HPDE6-E6E7 (cell line): ENCODE data around the gene SPARCL1.
"Not testable (repeated sequence)": the region's sequence is repeated elsewhere in the genome, so short reads cannot be mapped to it uniquely, and the experiment has no call there.

Experiments
- DNase-seq: peaks from one replicate; pipeline ENCODE4 v3.0.0; 2011; ENCODE audit warnings: missing footprints; ENCODE audit errors: extremely low spot score

The SPARCL1 gene

DNA sequence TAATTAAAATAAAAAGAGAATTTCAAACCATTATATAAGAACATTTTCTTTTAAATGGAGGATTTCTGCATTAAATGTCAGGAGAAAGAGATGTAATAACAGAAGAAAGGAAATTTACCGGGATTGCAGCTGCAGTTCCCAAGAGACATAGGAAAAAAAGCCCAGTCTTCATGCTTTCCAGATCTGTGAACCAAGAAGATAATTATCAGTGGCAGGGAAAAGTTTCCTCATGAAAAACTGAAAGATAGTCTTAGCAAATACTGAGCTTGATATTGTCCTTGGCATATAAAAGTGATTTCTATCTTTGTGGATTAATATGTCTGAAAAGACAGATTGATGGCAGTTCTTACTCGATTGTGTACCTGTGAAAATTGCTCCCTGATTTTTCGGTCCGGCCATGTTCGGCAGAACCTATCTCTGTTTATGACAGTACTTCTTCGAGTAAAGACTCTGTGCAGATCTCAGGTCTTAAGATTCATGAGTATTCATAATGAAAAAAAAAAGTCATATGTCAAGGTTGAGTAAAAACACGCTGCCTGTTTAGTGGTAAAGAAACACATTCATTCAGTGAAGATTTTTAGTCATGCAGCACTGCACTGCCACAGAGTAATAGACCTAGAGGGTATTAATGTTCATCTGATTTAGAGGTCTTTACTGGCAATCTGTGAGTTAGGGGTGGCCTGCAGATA lies 29.6 kb downstream of the SPARCL1 start:
- no peak for DNase-seq

GRCh38 chr4:87498446-87498900 lies 30.7 kb downstream of the SPARCL1 start:
- DNase-seq: no peak

DNA sequence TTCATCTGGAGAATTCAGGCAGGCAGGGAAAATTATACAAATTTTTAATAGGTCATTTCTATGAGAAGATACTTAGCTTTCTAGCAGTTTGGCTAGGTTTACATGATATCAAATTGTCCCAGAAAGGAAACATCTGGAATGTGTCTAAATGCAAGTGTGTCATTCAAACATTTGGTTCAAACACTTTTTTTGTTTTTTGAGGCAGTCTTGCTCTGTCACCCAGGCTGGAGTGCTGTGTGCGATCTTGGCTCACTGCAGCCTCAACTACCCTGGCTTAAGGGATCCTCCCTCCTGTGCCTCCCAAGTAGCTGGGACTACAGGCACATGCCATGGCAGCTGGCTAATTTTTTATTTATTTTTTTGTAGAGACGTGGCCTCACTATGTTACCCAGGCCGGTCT lies 31.6 kb downstream of the SPARCL1 start:
- no peak for DNase-seq

DNA sequence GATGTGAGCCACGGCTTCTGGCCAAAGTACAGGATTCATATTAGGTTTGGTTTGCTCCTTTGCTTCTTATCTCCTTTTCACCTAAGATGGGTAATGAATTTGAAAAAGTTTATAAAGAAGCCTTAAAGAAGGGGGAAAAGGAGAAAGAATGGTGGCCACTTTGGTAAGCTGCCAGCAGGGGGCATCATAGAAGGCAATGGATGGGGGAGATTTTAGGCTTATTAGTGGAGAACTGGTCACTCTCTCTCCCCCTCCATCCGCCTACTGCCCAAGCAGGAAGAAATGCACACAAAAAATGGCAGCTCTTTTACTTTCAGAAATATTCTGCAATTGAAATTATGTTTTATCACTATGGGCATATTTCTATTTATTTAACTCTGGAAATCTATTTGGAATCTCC lies 32.0 kb downstream of the SPARCL1 start:
- no peak for DNase-seq

DNA sequence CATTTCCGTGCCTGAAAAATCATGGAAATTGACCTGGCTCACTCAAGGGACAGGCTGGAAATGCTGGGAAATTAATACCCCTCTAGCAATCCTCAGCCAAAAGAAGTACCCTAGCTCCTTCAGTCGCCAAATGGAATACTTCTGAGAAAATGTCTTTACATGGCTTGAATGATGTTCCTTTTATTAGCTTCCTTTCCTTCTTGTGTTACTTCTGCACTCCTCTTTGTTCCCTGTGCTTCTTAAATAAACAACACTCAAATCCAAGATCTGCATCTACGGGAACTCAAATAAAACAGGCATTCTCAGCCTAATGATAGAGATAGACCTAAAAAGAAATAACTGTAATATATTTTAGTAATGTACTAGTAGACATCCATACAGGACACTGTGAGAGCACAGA lies 36.1 kb downstream of the SPARCL1 start:
- DNase-seq: no peak

- DNase-seq: not testable (repeated sequence)
Observed at GRCh38 chr4:87491851-87492250, 37.3 kb downstream of the SPARCL1 start.

DNA sequence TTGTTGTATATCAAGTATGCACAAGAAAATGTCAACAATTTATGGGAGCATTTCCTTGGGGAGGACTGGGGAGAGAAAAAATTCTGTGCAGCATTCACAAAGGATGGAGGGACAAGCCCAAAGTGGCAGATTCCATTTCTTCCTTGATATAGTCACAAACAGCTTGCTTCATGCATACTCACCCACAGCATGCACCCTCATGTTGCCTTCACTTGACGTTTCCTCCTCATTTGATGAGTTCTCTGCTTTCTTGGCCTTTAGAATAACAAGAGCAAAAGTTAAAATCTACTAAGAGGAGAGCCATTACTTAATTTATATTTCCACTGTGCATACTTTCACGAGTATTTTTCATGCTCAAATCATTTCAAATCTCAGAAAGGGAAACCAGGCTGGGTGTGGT lies 37.7 kb downstream of the SPARCL1 start:
- no peak for DNase-seq

DNA sequence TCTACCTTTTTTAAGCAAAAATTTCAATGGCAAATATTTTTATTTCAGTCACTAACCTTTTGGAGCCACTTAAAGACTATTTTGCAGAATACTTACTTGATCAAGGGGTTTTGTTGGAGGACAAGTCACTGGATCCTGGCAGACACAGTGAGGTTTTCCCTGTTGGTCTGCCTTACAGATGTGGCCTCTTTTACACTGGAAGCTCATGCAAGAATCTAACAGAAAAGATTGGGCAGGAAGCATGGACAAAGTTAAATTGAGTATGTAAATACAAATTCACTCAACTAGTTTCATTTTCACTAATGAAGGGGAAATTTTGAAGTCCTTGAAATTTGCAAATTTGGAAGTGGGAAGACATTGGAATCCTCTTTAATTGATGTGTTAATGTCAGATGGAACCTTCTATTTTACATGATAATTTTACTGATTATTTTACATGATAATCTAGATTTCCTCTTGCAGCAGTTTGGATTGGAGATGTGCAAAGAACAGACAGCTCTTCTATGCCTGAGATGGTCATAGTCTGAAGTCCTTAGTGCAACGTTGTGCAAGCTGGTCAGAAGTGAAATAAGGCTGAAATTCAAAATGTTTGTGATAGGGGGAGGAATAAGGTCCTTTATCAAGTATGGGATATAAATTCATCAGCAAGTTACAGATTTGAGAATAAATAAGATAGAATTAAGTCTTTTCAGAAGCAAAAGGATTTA lies 38.4 kb downstream of the SPARCL1 start:
- no peak for DNase-seq

- no peak for DNase-seq
Observed at GRCh38 chr4:87489678-87490077, 39.5 kb downstream of the SPARCL1 start.

GRCh38 chr4:87488666-87489065 lies 40.5 kb downstream of the SPARCL1 start:
- DNase-seq: not testable (repeated sequence)

- DNase-seq: not testable (repeated sequence)
Observed at GRCh38 chr4:87483247-87483646, 45.9 kb downstream of the SPARCL1 start.

- no peak for DNase-seq
Observed at GRCh38 chr4:87481377-87481776, 47.8 kb downstream of the SPARCL1 start.

GRCh38 chr4:87478732-87479250 lies 50.4 kb downstream of the SPARCL1 start:
- no peak for DNase-seq

DNA sequence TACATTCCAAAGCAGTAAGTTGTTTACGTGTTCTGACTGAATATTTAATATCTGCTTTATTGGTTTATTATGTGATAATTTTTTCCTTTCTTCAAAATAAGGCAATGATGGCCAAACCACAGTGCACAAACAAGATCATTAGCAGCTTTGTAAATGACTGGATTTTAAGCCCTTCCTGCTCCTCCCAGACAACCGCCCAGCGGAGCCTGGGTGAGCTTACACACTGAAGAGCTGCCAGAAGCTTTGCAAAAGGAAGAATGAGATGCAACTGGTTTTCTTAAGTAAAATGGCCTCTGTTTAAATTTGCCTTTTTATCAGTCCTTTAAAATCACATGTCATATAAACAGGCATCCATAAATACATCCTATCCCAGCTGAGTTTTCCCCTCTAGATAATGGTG lies 52.2 kb downstream of the SPARCL1 start:
- DNase-seq: no peak

GRCh38 chr4:87469390-87469789 lies 59.8 kb downstream of the SPARCL1 start:
- DNase-seq: no peak

GRCh38 chr4:87465739-87466366 lies 63.3 kb downstream of the SPARCL1 start:
- peak; percentile 4 for DNase-seq

GRCh38 chr4:87462102-87462501 lies 67.1 kb downstream of the SPARCL1 start:
- DNase-seq: no peak

DNA sequence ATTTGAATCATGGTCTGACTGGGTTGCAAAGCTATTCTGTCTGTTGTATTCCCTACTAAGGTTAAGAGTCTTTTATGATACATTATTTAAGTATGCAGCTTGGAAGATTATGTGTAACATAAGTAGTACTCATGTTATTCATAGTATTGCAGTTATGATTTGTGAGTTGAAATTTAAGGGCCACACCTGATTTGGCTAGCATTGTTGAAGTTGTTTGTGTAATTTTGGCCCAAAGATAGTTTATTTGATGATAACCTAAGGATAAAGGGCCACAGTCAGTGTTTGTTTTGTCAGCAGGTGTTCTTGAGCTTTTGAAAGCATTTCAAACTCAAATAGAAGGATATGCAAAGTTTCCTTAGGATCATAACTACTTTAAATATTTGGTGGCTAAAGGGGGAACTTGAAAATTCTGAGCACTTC lies 67.9 kb downstream of the SPARCL1 start:
- peak; percentile 14 for DNase-seq

DNA sequence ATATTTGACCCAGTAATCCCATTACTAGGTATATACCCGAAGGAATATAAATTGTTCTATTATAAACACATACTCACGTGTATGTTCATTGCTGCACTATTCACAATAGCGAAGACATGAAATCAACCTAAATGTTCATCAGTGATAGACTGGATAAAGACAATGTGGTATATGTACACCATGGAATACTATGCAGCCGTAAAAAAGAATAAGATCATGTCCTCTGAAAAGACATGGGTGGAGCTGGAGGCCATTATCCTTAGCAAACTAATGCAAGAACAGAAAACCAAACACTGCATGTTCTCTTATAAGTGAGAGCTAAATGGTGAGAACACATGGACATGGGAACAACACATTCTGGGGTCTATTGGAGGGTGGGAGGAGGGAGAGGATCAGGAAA lies 70.3 kb downstream of the SPARCL1 start:
- no peak for DNase-seq

DNA sequence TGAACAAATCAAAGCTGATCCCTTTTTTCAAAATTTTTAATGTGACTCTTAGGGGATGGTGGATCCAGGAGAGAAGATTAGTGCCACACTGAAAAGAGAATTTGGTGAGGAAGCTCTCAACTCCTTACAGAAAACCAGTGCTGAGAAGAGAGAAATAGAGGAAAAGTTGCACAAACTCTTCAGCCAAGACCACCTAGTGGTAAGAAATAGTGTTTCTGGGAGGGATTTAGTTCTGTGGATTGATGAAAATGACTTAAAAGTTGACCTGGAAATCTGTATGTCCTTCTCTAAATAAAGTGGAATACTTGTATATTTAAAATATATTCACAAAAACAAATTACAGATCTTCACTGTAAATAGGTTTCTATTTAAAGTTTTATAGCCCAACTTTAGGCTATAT lies 77.6 kb downstream of the SPARCL1 start:
- no peak for DNase-seq

GRCh38 chr4:87446375-87446774 lies 82.8 kb downstream of the SPARCL1 start:
- DNase-seq: not testable (repeated sequence)

DNA sequence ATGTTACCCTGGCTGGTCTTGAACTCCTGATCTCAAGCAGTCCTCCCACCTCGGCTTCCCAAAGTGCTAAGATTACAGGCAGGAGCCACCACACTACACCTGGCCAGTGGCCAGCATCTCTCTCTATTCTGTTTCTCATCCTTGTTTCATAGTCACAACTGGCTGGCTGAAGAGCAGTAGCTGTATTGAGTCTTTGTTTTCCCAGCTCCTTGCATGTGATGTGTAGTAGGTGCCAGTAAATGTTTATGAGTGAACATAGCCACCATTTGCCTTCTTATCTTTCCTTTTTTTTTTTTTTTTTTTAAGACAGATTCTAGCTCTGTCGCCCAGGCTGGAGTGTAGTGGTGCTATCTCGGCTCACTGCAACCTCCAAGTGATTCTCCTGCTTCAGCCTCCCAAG lies 83.2 kb downstream of the SPARCL1 start:
- DNase-seq: no peak

GRCh38 chr4:87444741-87445140 lies 84.4 kb downstream of the SPARCL1 start:
- DNase-seq: no peak
